ENCODE results near the gene JCHAIN.

Gene JCHAIN

GRCh38 chr4:70640192-70640591 lies 26.1 kb downstream of the JCHAIN start:
- no peak for DNase-seq (ENCODE audit: low read depth in 2 of 2)

GRCh38 chr4:70637239-70637913 lies 28.9 kb downstream of the JCHAIN start:
- no peak for DNase-seq (ENCODE audit: low read depth in 2 of 2)

- no peak for DNase-seq (ENCODE audit: low read depth in 2 of 2)
These were observed 31.8 kb downstream of the JCHAIN start for GRCh38 chr4:70634482-70634881.

GRCh38 chr4:70632028-70632427 lies 34.3 kb downstream of the JCHAIN start:
- DNase-seq (ENCODE audit: low read depth in 2 of 2) = no peak

- no peak for DNase-seq (ENCODE audit: low read depth in 2 of 2)
These were observed 36.1 kb downstream of the JCHAIN start for GRCh38 chr4:70630162-70630561.

GRCh38 chr4:70629469-70630090 lies 36.7 kb downstream of the JCHAIN start:
- no peak for DNase-seq (ENCODE audit: low read depth in 2 of 2)

- DNase-seq (ENCODE audit: low read depth in 2 of 2) = no peak
These were observed 37.9 kb downstream of the JCHAIN start, which contains the start of gene ENAM for GRCh38 chr4:70628444-70628843. Gene ENAM, plus strand, starts transcription at chr4:70628744. Its CDS starts 757 bp downstream, at chr4:70629501.

- no peak for DNase-seq (ENCODE audit: low read depth in 2 of 2)
These were observed 38.7 kb downstream of the JCHAIN start for GRCh38 chr4:70627620-70628019.

- no peak for DNase-seq (ENCODE audit: low read depth in 2 of 2)
These were observed 42.0 kb downstream of the JCHAIN start for GRCh38 chr4:70624226-70624793.

- no peak for DNase-seq (ENCODE audit: low read depth in 2 of 2)
These were observed 43.0 kb downstream of the JCHAIN start for GRCh38 chr4:70623323-70623722.

- no peak for DNase-seq (ENCODE audit: low read depth in 2 of 2)
These were observed 46.5 kb downstream of the JCHAIN start for GRCh38 chr4:70619778-70620177.

- DNase-seq (ENCODE audit: low read depth in 2 of 2) = no peak
These were observed 47.0 kb downstream of the JCHAIN start for GRCh38 chr4:70619288-70619687.

- DNase-seq (ENCODE audit: low read depth in 2 of 2) = no peak
These were observed 52.1 kb downstream of the JCHAIN start for GRCh38 chr4:70614184-70614555.

- no peak for DNase-seq (ENCODE audit: low read depth in 2 of 2)
These were observed 52.8 kb downstream of the JCHAIN start for GRCh38 chr4:70613306-70614183.

- DNase-seq (ENCODE audit: low read depth in 2 of 2) = no peak
These were observed 58.0 kb downstream of the JCHAIN start for GRCh38 chr4:70608324-70608723.

- no peak for DNase-seq (ENCODE audit: low read depth in 2 of 2)
These were observed 58.9 kb downstream of the JCHAIN start for GRCh38 chr4:70607334-70607853.

GRCh38 chr4:70606459-70606858 lies 59.8 kb downstream of the JCHAIN start:
- DNase-seq (ENCODE audit: low read depth in 2 of 2) = no peak

Data from activated CD8-positive, alpha-beta memory T cell treated with anti-CD3 and anti-CD28 coated beads for 4 hours (primary cell).